NT2/D1 (cell line): ENCODE results near the gene GNAZ.

Source experiments
- DNase-seq: peaks from one replicate; pipeline ENCODE4 v3.0.0-alpha.2; 2011; ENCODE audit warnings: low read depth, low spot score
- H3K27me3 ChIP-seq: 2 replicates; pipeline ENCODE4 v1.6.0; 2011; ENCODE audit warnings: mild to moderate bottlenecking; ENCODE audit not compliant: insufficient read length, insufficient read depth
- H3K36me3 ChIP-seq: 2 replicates; pipeline ENCODE4 v1.6.1; 2011; ENCODE audit warnings: mild to moderate bottlenecking, low read length, mixed read lengths; ENCODE audit not compliant: insufficient read depth, insufficient read length
- H3K4me1 ChIP-seq: 2 replicates; pipeline ENCODE4 v1.5.1; 2011; ENCODE audit not compliant: insufficient read depth, insufficient read length
- H3K4me3 ChIP-seq: 2 replicates; pipeline ENCODE4 v1.5.1; 2011; ENCODE audit warnings: low read depth; ENCODE audit not compliant: insufficient read length
- H3K9ac ChIP-seq: 2 replicates; pipeline ENCODE4 v1.6.0; 2011; ENCODE audit warnings: low read depth; ENCODE audit not compliant: insufficient read length
- H3K9me3 ChIP-seq: 2 replicates; pipeline ENCODE4 v1.5.1; 2011; ENCODE audit warnings: mild to moderate bottlenecking, low read length; ENCODE audit not compliant: insufficient read depth
- SUZ12 ChIP-seq: IDR thresholded peaks from 2 replicates; pipeline ENCODE4 v1.6.1; 2011; ENCODE audit not compliant: insufficient read length, insufficient read depth; ENCODE audit errors: extremely low read depth
- YY1 ChIP-seq: IDR thresholded peaks from 2 replicates; pipeline ENCODE4 v1.6.1; 2011; ENCODE audit not compliant: insufficient read length, insufficient read depth
- ZNF274 ChIP-seq: IDR thresholded peaks from 2 replicates; pipeline ENCODE4 v1.6.1; 2011; ENCODE audit warnings: mild to moderate bottlenecking, low read depth, low read length

GNAZ gene

DNA sequence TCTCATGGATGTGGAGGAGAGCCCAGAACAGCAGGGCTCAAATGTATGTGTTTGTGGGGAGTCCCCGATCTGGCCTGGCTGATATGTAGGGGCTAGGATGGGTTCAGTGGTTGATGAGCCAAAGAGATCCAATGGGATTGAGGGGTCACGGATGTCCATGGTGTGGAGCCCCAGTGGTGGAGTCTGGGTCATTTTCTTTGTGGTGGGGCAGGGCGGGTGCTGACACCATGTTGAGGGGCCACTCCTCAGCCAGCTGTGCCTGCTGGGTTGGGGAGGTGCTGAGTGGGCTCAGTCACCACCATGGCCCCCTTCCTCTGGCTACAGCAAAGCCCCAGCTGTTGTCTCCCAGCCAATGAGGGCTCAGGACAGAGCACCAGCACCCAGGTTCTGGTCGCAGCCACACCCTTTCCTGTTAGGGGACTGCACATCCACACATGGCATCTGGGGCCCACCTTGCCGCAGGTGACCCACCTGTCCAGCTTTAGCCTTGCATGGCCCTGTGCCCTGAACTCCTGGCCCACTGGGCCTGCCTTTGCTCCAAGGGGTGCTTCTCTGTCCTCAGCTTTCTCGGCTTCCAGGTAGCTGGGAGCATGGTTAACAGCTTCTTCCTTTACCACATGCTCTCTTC, 3.2 kb upstream of the GNAZ start:
- no peak for TF ChIP-seq ZNF274
- no peak for TF ChIP-seq YY1
- no peak for TF ChIP-seq SUZ12
- no peaks in the 10 kb centered on the region for H3K9me3 ChIP-seq
- no peaks in the 10 kb centered on the region for H3K36me3 ChIP-seq
- H3K4me1 ChIP-seq = peaks cover 11% of the 10 kb centered on the region
- no peak overlapping the region for H3K4me3 ChIP-seq
- no peak for DNase-seq
- H3K9ac ChIP-seq = no peak overlapping the region
- peaks cover 54% of the 10 kb centered on the region for H3K27me3 ChIP-seq

DNA sequence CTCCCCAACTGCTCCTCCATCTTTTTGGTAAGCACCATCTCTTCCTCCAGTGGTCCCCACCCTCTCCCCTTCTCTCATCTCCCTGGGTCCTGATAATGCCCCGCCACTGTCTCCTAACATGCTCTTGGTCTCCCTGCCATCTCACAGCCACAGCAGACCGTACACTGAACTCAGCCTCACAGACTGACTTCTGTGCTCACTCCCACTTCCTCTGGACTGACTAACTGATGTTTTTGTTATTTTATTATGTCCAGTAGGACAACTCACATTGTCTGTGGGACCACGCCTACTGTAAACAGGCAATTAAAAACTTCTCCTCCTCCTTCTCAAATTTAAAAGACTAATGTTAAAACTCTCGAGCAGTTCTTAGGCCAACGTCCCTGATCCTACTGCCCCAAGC, 2.6 kb upstream of the GNAZ start:
- Histone ChIP-seq H3K4me1 (peaks cover 11% of the 10 kb centered on the region), H3K9ac (no peak overlapping the region), H3K4me3 (no peak overlapping the region), H3K27me3 (peaks cover 55% of the 10 kb centered on the region), H3K36me3 (no peaks in the 10 kb centered on the region), H3K9me3 (no peaks in the 10 kb centered on the region)
- TF ChIP-seq SUZ12 (no peak), ZNF274 (no peak), YY1 (no peak)
- no peak for DNase-seq

- H3K9ac ChIP-seq = no peak overlapping the region
- no peaks in the 10 kb centered on the region for H3K36me3 ChIP-seq
- TF ChIP-seq SUZ12 = no peak
- DNase-seq = no peak
- H3K9me3 ChIP-seq = no peaks in the 10 kb centered on the region
- peaks cover 57% of the 10 kb centered on the region for H3K27me3 ChIP-seq
- H3K4me1 ChIP-seq = peaks cover 11% of the 10 kb centered on the region
- no peak overlapping the region for H3K4me3 ChIP-seq
Observed at GRCh38 chr22:23068096-23068831, 2.1 kb upstream of the GNAZ start.

GRCh38 chr22:23068832-23069385, 1.4 kb upstream of the GNAZ start:
- Histone ChIP-seq H3K4me1 (peaks cover 11% of the 10 kb centered on the region), H3K9ac (no peak overlapping the region), H3K9me3 (no peaks in the 10 kb centered on the region), H3K4me3 (no peak overlapping the region), H3K36me3 (no peaks in the 10 kb centered on the region), H3K27me3 (peaks cover 57% of the 10 kb centered on the region)
- no peak for TF ChIP-seq YY1
- TF ChIP-seq ZNF274 = no peak
- no peak for TF ChIP-seq SUZ12
- DNase-seq = no peak

DNA sequence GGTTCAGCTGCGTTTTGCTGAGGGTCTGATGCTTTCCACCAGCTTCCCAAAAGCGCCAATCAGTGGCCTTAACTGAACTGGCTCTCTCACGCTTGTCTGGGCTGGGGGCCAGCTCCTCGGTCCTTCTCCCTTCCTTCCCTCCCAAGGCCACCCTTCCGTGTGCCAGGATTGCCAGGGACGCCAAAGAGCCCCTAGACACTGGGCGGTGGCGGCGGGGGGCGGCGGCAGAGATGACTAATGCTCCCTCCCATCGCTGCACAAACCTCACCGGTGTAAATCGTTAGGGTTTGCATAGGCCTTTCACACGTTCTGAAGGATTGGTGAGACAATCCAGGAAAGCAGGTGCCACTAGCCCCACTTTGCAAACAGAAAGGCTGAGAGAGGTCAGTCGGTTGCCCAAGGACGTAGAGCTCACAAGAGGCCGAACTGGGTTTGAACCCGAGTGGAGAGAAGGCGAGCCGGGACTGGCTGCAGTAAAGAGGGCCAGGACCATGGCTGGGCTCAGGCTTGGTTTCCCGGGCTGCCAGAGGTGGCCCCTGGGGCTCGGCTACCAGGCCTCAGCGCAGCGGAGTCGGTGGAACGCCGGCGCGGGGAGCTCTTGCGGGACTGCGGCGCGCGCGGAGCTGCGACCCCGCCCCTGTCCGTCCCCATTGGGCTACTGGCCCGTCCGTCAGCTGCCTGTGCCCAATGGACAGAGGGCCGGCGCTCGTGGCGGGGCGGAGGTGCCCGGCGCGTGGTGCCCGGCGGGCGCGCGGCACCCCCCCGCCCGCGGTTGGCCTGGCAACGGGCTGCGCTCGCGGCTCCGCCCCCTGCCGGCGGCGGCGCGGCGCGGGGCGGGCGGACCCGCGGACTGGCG, 589 bp upstream of the GNAZ start:
- DNase-seq = peak; percentile 62
- Histone ChIP-seq H3K27me3 (peaks cover 57% of the 10 kb centered on the region), H3K36me3 (no peaks in the 10 kb centered on the region), H3K4me1 (peaks cover 10% of the 10 kb centered on the region), H3K4me3 (peak overlapping the region; percentile 59), H3K9me3 (no peaks in the 10 kb centered on the region), H3K9ac (peak overlapping the region; percentile 76)
- TF ChIP-seq ZNF274 (no peak), SUZ12 (no peak), YY1 (no peak)

GRCh38 chr22:23071230-23072076, 1.1 kb downstream of the GNAZ start:
- no peaks in the 10 kb centered on the region for H3K36me3 ChIP-seq
- no peaks in the 10 kb centered on the region for H3K9me3 ChIP-seq
- no peak for DNase-seq
- peak overlapping the region; percentile 64 for H3K9ac ChIP-seq
- TF ChIP-seq SUZ12 = no peak
- no peak for TF ChIP-seq ZNF274
- no peak for TF ChIP-seq YY1
- peaks cover 5% of the 10 kb centered on the region for H3K4me1 ChIP-seq
- peaks cover 52% of the 10 kb centered on the region for H3K27me3 ChIP-seq
- peak overlapping the region; percentile 40 for H3K4me3 ChIP-seq
